Cardiac muscle cell (in vitro differentiated cells and primary cell): ENCODE data around the gene LAG3. TPM values are rescaled to one million over a fixed set of nuclear protein-coding genes. Genes with fewer than 3 reads are reported as not detected.
"Not testable (repeated sequence)": the region's sequence is repeated elsewhere in the genome, so short reads cannot be mapped to it uniquely, and the experiment has no call there.

Source experiments
- DNase-seq, 2 donors: peaks; one replicate each; pipeline versions ENCODE4 v3.0.0 to v3.0.0-alpha.2; 2010 to 2017; ENCODE audit warnings: low read depth in 1 of 2, low spot score in 1 of 2
- H3K27ac ChIP-seq: fragments of 200-600 bp; sonication (generic); 2 replicates; pipeline ENCODE4 v1.5.1; 2016
- H3K27me3 ChIP-seq: fragments of 200-600 bp; sonication (generic); 2 replicates; pipeline ENCODE4 v1.6.0; 2016; ENCODE audit warnings: control low read depth
- H3K36me3 ChIP-seq: fragments of 200-600 bp; sonication (generic); 2 replicates; pipeline ENCODE4 v1.5.1; 2016; ENCODE audit warnings: control low read depth
- H3K4me1 ChIP-seq: fragments of 200-600 bp; sonication (generic); 2 replicates; pipeline ENCODE4 v1.8.1; 2017; ENCODE audit warnings: low read depth, mild to moderate bottlenecking, mixed run types
- H3K4me3 ChIP-seq: fragments of 200-600 bp; sonication (generic); 2 replicates; pipeline ENCODE4 v1.5.1; 2016; ENCODE audit warnings: mild to moderate bottlenecking
- H3K9me3 ChIP-seq: fragments of 200-600 bp; sonication (generic); 2 replicates; pipeline ENCODE4 v1.5.1; 2017; ENCODE audit warnings: low read depth, mild to moderate bottlenecking, control low read depth
- polyA plus RNA-seq: library from polyadenylated mRNA; unstranded; fragments of >200 nt; fragmentation: Nextera tagmentation; extraction: Ambion mirVana; gene quantifications from 2 replicates; pipeline ENCODE4 v1.2.1, GENCODE V29; 2016
- total RNA-seq: library from RNA; depleted of rRNA; stranded (reverse); fragments of >200 nt; gene quantifications from 2 replicates; pipeline ENCODE4 v1.2.3, GENCODE V29; 2016
- TF ChIP-seq, protein P1 (sequence below): IDR thresholded peaks from 2 replicates; pipeline ENCODE4 v1.5.1; 2012; ENCODE audit warnings: low read depth, mild to moderate bottlenecking, low read length

Gene LAG3
- total and polyA plus RNA-seq, 2 experiments from 2014 or later = 0.15 TPM; not detected in 1

DNA sequence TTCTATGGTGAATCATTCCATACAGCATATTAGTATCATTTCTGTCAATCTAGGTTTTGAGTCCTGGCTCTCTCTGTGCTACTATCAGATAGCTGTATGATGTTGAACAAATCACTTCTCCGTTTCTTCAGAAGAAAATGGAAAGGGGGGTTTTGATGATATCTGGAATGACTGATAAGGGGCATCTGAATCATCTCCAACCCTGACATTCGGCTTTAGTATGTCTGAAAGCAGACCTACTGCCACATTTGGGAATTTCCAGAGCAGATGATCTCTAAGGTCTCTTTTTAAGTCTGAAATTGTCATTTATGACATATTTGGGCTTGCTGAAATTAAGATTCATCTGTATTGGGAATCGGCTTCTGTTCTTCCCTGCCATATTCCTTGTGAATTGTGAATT is 29.5 kb upstream of the LAG3 start:
- Histone ChIP-seq H3K36me3 (peaks cover 13% of the 10 kb centered on the region), H3K4me3 (no peak overlapping the region), H3K27ac (no peak overlapping the region), H3K27me3 (no peaks in the 10 kb centered on the region), H3K9me3 (no peaks in the 10 kb centered on the region), H3K4me1 (no peaks in the 10 kb centered on the region)
- DNase-seq = no peak
- TF ChIP-seq, protein P1, sequence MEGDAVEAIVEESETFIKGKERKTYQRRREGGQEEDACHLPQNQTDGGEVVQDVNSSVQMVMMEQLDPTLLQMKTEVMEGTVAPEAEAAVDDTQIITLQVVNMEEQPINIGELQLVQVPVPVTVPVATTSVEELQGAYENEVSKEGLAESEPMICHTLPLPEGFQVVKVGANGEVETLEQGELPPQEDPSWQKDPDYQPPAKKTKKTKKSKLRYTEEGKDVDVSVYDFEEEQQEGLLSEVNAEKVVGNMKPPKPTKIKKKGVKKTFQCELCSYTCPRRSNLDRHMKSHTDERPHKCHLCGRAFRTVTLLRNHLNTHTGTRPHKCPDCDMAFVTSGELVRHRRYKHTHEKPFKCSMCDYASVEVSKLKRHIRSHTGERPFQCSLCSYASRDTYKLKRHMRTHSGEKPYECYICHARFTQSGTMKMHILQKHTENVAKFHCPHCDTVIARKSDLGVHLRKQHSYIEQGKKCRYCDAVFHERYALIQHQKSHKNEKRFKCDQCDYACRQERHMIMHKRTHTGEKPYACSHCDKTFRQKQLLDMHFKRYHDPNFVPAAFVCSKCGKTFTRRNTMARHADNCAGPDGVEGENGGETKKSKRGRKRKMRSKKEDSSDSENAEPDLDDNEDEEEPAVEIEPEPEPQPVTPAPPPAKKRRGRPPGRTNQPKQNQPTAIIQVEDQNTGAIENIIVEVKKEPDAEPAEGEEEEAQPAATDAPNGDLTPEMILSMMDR = no peak

DNA sequence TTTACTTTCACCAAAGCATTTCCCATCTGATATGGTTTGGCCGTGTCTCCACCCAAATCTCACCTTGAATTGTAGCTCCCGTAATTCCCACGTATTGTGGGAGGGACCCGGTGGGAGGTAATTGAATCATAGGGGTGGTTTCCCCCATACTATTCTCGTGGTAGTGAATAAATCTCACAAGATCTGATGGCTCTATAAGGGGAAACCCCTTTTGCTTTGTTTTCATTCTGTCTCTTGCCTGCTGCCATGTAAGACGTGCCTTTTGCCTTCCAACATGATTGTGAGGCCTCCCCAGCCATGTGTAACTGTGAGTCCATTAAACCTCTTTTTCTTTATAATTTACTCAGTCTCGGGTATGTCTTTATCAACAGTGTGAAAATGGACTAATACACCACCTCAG is 29.0 kb upstream of the LAG3 start:
- not testable (repeated sequence) for H3K27me3 ChIP-seq, DNase-seq, H3K4me3 ChIP-seq, H3K9me3 ChIP-seq, H3K4me1 ChIP-seq, H3K27ac ChIP-seq
- H3K36me3 ChIP-seq = peaks cover 18% of the 10 kb centered on the region

DNA sequence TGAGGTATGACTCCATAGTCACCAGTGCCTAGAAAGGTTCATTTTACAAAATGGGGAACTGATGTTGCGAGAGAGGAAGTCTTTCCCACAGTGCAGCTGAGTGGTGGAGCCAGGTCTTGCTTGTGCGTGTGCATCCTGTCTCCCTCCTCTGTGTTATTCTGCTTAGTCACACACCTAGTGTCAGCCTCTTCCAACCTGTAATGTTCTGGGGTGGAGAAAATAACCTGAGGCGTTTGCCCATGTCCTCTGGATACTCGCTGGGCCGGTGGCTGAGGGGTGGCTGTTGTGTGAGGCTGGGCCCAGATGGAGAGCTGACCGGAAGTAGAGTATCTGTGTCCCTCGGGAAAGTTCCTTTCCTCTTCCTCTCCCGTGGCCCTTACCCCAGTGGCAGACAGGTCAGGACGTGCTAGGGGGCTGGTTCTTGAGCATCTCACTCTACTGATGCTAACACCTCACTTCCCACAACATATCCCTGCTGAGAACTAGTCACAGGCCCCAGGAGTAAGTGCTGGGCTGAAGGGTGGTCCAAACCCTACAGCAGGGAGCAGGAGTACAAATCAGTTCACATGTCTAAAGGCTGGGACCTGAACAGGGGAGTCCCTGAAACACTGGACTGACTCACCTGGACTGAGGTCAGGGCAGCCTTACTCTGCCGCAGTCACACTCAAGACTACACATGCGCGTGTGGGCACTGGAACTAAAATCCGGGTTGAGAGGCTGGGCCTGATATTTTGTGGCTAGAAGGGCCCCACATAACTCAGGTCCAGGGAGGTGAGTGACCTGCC is 26.4 kb upstream of the LAG3 start:
- Histone ChIP-seq H3K36me3 (peaks cover 42% of the 10 kb centered on the region), H3K4me3 (no peak overlapping the region), H3K4me1 (no peaks in the 10 kb centered on the region), H3K27ac (no peak overlapping the region), H3K27me3 (no peaks in the 10 kb centered on the region), H3K9me3 (no peaks in the 10 kb centered on the region)
- TF ChIP-seq, protein P1 = no peak
- no peak for DNase-seq

DNA sequence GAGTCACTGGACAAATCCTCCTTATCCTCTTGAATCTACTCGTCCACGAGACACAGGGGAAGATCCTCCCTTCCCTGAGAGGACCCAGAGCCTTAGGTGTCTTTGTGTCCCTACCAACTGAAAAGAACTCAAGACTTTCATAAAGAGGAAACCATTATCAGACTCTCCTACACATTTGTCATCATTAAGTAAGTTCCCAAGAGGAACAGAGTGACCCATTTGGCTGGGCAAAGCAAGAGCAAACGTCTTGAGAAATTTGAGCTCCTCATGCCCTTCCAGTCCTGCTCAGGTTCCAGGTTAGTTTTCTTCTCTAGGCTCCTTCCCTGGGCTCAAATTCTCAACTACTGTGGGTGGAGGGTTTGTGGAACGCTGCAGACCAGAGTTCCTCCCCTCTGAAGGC is 25.1 kb upstream of the LAG3 start:
- TF ChIP-seq, protein P1 = no peak
- Histone ChIP-seq H3K36me3 (peaks cover 52% of the 10 kb centered on the region), H3K27me3 (no peaks in the 10 kb centered on the region), H3K4me3 (no peak overlapping the region), H3K27ac (peak overlapping the region; percentile 4), H3K9me3 (no peaks in the 10 kb centered on the region), H3K4me1 (no peaks in the 10 kb centered on the region)
- no peak for DNase-seq

DNA sequence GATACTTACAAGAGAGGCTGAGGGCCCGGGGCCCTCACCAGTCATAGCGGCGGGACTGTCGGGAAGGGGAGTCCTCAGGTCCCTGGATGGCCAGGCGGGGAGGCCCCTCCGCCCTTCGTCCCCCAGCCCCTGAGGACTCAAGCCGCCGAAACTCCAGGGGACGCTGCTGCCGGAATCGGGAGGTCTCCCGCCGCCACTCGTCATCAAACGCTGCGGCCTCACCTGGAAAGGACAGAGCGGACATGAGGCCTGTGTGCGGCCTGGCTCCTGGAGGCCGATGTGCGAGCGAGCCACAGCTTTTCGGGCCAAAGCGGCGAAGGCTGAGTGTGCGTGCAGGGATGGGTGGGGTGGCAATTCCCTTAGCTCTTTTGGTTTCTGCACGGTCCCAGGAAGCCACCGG is 23.6 kb upstream of the LAG3 start:
- Histone ChIP-seq H3K36me3 (peaks cover 52% of the 10 kb centered on the region), H3K9me3 (no peaks in the 10 kb centered on the region), H3K4me1 (peaks cover under 1% of the 10 kb centered on the region), H3K27ac (no peak overlapping the region), H3K27me3 (no peaks in the 10 kb centered on the region), H3K4me3 (no peak overlapping the region)
- TF ChIP-seq, protein P1 = no peak
- DNase-seq = no peak

DNA sequence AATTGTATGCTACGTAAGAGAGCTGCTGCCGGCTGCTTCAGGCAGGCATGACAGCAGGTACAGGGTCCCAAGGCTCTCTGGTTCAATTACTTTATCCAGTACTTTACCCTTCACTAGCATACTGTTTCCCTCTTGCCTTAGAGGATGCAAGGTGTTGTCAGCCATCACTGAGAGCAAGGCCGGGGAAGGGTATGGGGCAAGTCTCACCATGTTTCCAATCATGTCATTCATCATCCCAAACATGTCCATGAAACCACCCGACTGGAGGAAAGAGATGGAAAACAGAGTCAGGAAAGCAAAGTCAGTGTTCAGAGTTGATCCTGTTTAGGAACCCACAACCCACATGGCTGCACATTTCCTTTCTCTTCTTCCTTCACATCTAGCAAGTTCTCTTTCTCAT is 21.8 kb upstream of the LAG3 start:
- DNase-seq = no peak
- Histone ChIP-seq H3K4me3 (no peak overlapping the region), H3K9me3 (no peaks in the 10 kb centered on the region), H3K27me3 (no peaks in the 10 kb centered on the region), H3K4me1 (peaks cover 9% of the 10 kb centered on the region), H3K36me3 (peaks cover 52% of the 10 kb centered on the region), H3K27ac (no peak overlapping the region)
- TF ChIP-seq, protein P1 = no peak
